ENCODE data around the gene GCC1.

GCC1 gene

GRCh38 chr7:127580612-127581011, 4.8 kb downstream of the GCC1 start:
- no peak for TF ChIP-seq POLR2AphosphoS5 (IDR thresholded peaks at IDR 0.05; ENCODE audit: low read depth)
- no peak for TF ChIP-seq SPI1 (IDR thresholded peaks at IDR 0.05; ENCODE audit: borderline replicate concordance, low read depth)
- TF ChIP-seq GABPA (IDR thresholded peaks at IDR 0.05; ENCODE audit: low read depth): no peak
- TF ChIP-seq, protein P1, sequence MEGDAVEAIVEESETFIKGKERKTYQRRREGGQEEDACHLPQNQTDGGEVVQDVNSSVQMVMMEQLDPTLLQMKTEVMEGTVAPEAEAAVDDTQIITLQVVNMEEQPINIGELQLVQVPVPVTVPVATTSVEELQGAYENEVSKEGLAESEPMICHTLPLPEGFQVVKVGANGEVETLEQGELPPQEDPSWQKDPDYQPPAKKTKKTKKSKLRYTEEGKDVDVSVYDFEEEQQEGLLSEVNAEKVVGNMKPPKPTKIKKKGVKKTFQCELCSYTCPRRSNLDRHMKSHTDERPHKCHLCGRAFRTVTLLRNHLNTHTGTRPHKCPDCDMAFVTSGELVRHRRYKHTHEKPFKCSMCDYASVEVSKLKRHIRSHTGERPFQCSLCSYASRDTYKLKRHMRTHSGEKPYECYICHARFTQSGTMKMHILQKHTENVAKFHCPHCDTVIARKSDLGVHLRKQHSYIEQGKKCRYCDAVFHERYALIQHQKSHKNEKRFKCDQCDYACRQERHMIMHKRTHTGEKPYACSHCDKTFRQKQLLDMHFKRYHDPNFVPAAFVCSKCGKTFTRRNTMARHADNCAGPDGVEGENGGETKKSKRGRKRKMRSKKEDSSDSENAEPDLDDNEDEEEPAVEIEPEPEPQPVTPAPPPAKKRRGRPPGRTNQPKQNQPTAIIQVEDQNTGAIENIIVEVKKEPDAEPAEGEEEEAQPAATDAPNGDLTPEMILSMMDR (IDR thresholded peaks at IDR 0.05; ENCODE audit: insufficient read depth, low read length): no peak
- TF ChIP-seq, protein P2, sequence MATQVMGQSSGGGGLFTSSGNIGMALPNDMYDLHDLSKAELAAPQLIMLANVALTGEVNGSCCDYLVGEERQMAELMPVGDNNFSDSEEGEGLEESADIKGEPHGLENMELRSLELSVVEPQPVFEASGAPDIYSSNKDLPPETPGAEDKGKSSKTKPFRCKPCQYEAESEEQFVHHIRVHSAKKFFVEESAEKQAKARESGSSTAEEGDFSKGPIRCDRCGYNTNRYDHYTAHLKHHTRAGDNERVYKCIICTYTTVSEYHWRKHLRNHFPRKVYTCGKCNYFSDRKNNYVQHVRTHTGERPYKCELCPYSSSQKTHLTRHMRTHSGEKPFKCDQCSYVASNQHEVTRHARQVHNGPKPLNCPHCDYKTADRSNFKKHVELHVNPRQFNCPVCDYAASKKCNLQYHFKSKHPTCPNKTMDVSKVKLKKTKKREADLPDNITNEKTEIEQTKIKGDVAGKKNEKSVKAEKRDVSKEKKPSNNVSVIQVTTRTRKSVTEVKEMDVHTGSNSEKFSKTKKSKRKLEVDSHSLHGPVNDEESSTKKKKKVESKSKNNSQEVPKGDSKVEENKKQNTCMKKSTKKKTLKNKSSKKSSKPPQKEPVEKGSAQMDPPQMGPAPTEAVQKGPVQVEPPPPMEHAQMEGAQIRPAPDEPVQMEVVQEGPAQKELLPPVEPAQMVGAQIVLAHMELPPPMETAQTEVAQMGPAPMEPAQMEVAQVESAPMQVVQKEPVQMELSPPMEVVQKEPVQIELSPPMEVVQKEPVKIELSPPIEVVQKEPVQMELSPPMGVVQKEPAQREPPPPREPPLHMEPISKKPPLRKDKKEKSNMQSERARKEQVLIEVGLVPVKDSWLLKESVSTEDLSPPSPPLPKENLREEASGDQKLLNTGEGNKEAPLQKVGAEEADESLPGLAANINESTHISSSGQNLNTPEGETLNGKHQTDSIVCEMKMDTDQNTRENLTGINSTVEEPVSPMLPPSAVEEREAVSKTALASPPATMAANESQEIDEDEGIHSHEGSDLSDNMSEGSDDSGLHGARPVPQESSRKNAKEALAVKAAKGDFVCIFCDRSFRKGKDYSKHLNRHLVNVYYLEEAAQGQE (IDR thresholded peaks at IDR 0.05; ENCODE audit: insufficient replicate concordance, low read depth): no peak
- no peaks in the 10 kb centered on the region for H3K27me3 ChIP-seq (ENCODE audit: insufficient read depth, poor library complexity, severe bottlenecking)
- DNase-seq (ENCODE audit: low read depth in 1 of 2, low spot score in 1 of 2): no peak
- H3K27ac ChIP-seq (replicated peaks): no peak overlapping the region
- no peak overlapping the region for H3K4me3 ChIP-seq (replicated peaks; ENCODE audit: insufficient read depth, low read length)

- no peaks in the 10 kb centered on the region for H3K27me3 ChIP-seq (ENCODE audit: insufficient read depth, poor library complexity, severe bottlenecking)
- no peak overlapping the region for H3K27ac ChIP-seq (replicated peaks)
- TF ChIP-seq GABPA (IDR thresholded peaks at IDR 0.05; ENCODE audit: low read depth) (no peak), POLR2AphosphoS5 (IDR thresholded peaks at IDR 0.05; ENCODE audit: low read depth) (no peak)
- TF ChIP-seq, protein P2 (IDR thresholded peaks at IDR 0.05; ENCODE audit: insufficient replicate concordance, low read depth): no peak
- H3K4me3 ChIP-seq (replicated peaks; ENCODE audit: insufficient read depth, low read length): no peak overlapping the region
- no peak for DNase-seq (ENCODE audit: low read depth in 1 of 2, low spot score in 1 of 2)
These were observed 6.6 kb downstream of the GCC1 start for GRCh38 chr7:127578711-127579275.

DNA sequence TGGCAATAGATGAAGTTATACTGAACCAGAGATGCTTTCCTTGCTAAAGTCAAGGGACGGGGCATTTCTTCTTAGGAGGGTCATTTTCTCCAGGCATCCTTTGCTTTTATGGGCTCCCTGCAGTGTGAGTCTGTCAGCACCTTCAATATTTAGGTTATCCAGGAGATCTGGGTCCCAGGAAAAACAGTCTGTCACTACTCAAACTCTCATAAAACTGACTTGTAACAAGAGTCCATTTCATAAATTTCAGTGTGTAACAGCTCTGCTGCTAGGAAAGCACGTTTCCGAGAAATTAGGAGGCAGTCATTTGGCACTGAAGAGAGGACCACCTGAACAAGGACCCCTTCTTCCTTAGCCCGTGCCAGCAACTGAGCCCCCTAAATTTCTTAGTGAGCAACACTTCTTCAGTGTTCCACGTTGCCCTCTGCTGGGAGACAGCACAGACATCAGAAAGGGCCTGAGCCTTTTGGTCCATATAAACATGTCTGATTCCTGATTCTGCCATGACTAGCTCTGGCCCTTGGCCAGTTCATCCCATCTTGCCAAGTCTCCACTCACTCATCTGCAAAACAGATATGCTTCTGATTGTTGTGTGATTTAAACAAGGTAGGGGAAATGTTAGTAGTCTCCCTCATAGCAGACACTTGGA, 7.2 kb downstream of the GCC1 start:
- TF ChIP-seq, protein P1 (IDR thresholded peaks at IDR 0.05; ENCODE audit: insufficient read depth, low read length): no peak
- TF ChIP-seq POLR2AphosphoS5 (IDR thresholded peaks at IDR 0.05; ENCODE audit: low read depth) (no peak), GABPA (IDR thresholded peaks at IDR 0.05; ENCODE audit: low read depth) (no peak), SPI1 (IDR thresholded peaks at IDR 0.05; ENCODE audit: borderline replicate concordance, low read depth) (no peak)
- TF ChIP-seq, protein P2 (IDR thresholded peaks at IDR 0.05; ENCODE audit: insufficient replicate concordance, low read depth): no peak
- Histone ChIP-seq H3K27me3 (ENCODE audit: insufficient read depth, poor library complexity, severe bottlenecking) (no peaks in the 10 kb centered on the region), H3K27ac (replicated peaks) (no peak overlapping the region), H3K4me3 (replicated peaks; ENCODE audit: insufficient read depth, low read length) (no peak overlapping the region)
- DNase-seq (ENCODE audit: low read depth in 1 of 2, low spot score in 1 of 2): no peak
